Amygdala (tissue), 56 donors: ENCODE data around the gene BAAT.

ENCODE experiments used
- DNase-seq, 56 donors: peaks; one replicate each; lab custom pipeline; 2025; lab: John Stamatoyannopoulos, UW

BAAT gene

DNA sequence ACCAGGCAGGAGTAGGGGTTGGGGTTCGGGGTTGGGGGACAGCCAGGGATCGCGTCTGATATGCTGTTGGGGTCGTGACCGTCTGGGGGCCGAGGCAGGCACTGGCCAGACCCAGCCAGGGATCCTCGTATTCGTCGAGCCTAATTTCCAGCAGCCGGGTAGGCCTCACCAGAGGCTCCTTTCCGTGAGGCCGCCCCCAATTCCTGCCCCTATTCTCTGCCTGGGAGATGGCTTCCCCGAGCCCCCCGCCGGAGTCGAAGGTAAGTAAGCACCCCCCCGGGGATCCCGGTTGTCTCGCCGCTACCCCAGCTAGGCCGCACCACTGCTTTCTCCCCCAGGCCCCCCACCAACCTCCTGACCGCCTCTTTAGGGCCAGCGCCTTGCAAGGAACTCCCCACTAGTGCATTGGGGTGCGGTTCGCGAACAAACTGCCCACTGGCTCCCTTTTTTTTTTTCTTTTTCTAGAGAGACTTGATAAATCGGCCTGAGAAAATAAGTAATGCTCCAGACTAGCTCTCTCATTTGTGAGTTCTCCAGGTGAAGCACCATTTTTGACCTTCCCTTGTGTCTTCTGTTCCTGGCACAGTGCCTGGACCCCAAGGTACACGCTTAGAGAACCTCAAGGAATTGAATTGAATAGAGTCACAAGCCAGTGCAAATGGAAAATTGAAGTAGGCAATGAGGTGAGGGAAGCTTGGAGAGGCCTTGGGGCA lies 14.3 kb upstream of the BAAT start:
- DNase-seq, result peak in 10 of 56 donors; percentile 5 to 78 (median 54)

GRCh38 chr9:101398068-101398929 lies 13.5 kb upstream of the BAAT start, which contains the start of the genes MRPL50 and ZNF189:
Gene MRPL50 (minus strand): TSS chr9:101398618. CDS start chr9:101398592, 26 bp downstream.
Gene ZNF189 (plus strand): TSS chr9:101398851. CDS start chr9:101399157, 306 bp downstream.
- peak; percentile 69 to 100 (median 99) for DNase-seq

DNA sequence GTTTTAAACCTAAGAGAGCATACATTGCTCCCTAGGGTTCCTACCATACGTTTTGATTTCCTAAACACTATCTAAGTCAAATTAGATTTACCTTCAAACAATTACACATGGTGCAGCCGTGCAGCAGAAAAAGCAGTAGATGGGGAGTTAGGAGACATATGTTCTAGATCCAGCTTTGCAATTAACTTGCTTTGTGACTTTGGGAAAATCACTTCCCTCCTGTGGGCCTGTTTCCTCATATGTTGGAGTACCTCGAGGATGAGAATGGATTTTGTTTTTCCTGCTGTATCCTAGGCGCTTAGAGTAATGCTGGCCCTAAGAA lies 12.9 kb upstream of the BAAT start:
- DNase-seq, result no peak

GRCh38 chr9:101394687-101395086 lies 9.9 kb upstream of the BAAT start:
- DNase-seq, result no peak

DNA sequence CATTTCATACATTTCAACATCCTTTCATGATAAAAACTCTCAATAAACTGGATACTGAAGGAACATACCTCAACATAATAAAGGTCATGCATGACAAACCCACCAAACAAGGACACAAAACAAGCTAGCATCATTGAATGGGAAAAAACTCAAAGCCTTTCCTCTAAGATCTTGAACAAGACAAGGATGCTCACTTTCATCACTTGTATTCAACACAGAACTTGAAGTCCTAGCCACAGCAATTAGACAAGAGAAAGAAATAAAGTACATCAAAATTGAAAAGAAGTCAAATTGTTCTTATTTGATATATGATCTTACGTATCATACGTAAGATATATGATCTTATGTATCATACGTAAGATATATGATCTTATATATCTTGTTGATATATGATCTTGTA lies 8.3 kb upstream of the BAAT start:
- DNase-seq, result no peak

DNA sequence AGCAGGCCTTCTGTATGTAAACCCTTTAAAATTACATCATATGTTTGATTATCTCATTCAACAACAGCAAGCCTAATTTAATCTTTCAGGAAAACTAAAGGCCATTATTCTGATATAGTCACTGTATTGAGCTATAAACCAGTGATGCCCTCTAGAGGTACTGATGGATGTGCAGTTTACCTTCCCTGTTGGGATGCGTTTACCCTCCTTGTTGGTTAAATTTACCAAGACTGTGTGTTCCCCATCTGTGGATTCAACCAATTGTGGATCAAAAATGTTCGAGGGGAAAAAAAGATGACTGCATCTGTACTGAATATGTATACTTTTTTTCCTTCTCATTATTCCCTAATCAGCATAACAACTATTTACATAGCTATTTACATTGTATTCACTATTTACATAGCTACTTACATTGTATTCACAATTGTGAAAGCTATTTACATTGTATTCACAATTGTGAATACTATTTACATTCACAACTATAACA lies 3.7 kb upstream of the BAAT start:
- DNase-seq, result peak in 1 of 56 donors; percentile 6

DNA sequence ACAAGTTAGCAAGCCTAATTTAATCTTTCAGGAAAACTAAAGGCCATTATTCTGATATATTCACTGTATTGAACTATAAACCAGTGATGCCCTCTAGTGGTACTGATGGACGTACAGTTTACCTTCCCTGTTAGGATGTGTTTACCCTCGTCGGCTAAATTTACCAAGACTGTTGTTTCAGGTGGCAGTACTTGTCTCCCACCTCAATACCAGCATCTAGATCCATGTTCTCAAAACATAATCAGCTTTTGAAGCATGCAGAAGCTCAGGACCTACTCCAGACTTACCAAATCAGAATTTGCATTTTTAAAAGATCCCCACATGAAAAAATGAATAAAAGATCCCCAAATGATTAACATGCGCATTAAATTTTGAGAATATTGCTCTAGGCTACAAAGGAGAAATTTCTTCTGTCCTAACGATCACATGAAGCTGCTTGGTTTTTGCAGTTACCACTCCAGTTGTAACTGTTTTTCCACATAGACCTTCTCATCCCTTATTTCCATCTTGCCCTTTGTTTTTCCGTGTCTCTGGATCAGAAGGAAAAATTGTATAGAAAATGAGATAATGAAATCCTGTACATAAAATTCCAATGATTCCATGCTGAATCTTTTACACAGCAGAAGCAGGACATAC lies 3.2 kb upstream of the BAAT start:
- peak in 5 of 56 donors; percentile 3 to 48 (median 4) for DNase-seq

- no peak for DNase-seq
Observed at GRCh38 chr9:101383361-101383760, 1.4 kb downstream of the BAAT start.

DNA sequence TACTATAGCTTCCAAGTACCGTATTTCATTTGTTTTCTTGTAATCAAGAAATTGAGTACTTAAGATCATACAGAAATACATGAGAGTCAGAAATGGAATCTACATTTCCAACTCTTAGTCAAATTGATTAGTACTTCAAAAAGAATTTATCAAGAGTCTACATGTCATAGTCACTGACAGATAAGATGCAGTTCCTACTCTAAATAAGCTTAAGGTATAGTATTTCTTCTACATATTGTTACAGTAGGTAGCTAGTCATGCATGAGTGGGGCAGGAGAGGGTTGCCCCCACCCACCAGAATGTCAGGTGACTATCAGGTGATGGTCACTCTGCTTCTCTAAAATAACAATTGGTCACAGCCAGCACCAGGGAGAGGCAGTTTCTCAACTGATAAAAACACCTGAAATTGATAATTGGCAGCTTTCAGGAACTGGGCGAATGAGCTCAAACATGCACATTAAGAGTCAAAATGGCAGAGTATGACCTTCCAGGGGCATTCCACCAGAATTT lies 2.9 kb downstream of the BAAT start:
- no peak for DNase-seq

- DNase-seq, result no peak
Observed at GRCh38 chr9:101381118-101381517, 3.7 kb downstream of the BAAT start.

GRCh38 chr9:101380295-101380694 lies 4.5 kb downstream of the BAAT start:
- no peak for DNase-seq

DNA sequence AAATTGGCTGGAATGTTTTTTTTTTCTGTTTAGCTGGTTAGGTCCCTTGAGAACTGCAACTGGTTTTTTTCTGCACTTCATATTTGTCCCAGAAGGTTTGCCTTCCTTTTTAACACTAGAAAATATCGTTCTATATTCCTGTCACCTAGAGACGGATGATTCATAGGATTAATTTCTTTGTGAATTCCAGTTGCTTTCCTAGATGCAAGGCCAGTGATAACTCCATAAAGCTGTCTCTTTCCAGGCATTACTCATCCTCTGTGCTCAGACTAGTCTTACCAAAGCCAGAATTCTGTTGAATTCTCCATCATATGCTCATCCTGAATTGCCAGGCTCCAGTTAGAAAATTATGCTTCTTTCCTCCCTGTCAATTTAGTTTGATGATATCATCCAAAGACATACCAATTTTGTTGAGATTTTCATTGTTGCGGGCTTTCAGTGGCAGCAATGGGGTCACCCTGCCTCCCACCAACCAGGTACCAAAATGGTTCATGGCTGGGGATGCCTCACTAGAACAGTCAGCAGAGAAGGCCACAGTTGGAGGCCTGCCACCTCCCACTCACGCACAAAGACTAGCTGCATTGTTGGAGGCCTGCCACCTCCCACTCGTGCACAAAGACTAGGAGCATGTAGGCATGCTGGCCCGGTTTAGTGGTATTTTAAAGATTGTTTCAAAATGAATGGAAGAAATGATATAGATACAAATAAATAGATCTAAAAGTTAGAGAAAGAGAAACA lies 8.5 kb downstream of the BAAT start:
- peak in 29 of 56 donors; percentile 4 to 52 (median 15) for DNase-seq

GRCh38 chr9:101375546-101375945 lies 9.3 kb downstream of the BAAT start:
- DNase-seq, result no peak

- DNase-seq, result no peak
Observed at GRCh38 chr9:101372327-101373118, 12.3 kb downstream of the BAAT start.

DNA sequence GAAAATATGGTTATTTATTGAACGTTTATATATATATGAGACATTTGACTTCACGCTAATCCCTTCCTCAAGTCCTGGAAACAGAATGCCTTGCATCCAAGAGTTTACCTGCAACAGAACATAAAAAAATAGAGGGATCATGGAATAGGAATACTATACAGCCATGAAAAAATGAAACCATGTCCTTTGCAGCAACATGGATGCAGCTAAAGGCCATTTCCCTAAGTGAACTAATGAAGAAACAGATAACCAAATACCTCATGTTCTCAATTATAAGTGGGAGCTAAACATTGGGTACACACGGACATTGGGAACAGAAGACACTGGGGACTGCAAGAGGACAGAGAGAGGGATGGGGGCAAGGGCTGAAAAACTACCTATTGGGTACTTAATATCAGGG lies 13.0 kb downstream of the BAAT start:
- no peak for DNase-seq

DNA sequence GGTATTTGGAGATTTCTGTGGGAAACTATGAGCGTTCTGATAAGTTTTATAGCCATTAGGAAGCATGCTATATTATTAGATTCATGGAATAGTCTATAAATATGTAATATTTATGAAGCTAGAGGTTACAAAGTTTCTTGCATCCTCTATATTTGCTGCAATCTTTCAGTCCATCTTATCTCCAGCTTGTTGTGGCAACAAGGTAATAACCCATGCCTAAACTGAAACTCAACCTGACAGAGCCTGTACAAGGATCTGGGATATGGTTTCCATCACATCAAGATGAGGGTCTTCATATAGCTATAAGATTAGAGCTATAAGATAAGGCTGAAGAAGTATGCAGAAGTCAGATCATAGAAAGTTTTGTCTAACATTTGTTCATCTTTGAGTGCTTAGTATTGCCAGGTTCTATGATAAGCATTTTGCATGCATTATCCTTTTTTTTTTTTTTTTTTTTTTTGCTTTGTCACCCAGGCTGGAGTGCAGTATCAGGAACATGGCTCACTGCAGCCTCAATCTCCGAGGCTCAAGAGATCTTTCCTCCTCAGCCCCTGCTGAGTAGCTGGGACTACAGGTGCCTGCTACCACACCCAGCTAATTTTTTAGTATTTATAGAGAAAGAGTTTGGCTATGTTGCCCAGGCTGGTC lies 14.8 kb downstream of the BAAT start:
- DNase-seq, result no peak

GRCh38 chr9:101369286-101369685 lies 15.5 kb downstream of the BAAT start:
- DNase-seq, result no peak

DNA sequence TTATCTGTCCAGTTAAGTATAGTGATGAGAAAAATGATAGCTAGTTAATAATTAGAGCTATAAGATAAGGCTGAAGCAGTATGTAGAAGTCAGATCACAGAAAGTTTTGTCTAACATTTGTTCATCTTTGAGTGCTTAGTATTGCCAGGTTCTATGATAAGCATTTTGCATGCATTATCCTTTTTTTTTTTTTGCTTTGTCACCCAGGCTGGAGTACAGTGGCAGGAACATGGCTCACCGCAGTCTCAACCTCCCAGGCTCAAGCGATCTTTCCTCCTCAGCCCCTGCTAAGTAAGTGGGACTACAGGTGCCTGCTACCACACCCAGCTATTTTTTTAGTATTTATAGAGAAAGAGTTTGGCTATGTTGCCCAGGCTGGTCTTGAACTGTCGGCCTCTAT lies 17.5 kb downstream of the BAAT start:
- DNase-seq, result no peak
